Mesenchymal stem cell (in vitro differentiated cells and primary cell): Measurements from ENCODE around the gene PDGFC.

ENCODE experiments used
- DNase-seq: peaks from one replicate; pipeline ENCODE4 v3.0.0-alpha.2; 2013
- H2AFZ ChIP-seq: one replicate; pipeline ENCODE4 v1.6.1; 2013; ENCODE audit warnings: low read depth, mild to moderate bottlenecking, control low read depth, inconsistent platforms, low read length, moderate library complexity
- H2AK5ac ChIP-seq: 2 replicates; pipeline ENCODE4 v1.6.1; 2013; ENCODE audit warnings: low read length, moderate library complexity, mild to moderate bottlenecking, inconsistent platforms; ENCODE audit not compliant: severe bottlenecking
- H2BK120ac ChIP-seq: one replicate; pipeline ENCODE4 v1.6.1; 2013; ENCODE audit warnings: low read depth, mild to moderate bottlenecking, inconsistent platforms, low read length, moderate library complexity
- H2BK12ac ChIP-seq, 2 experiments: one replicate each; pipeline ENCODE4 v1.6.1; 2013; ENCODE audit warnings: inconsistent platforms in 2 of 2, low read length in 2 of 2, mild to moderate bottlenecking in 2 of 2, moderate library complexity in 2 of 2, control low read depth in 1 of 2
- H2BK15ac ChIP-seq: one replicate; pipeline ENCODE4 v1.6.1; 2013; ENCODE audit warnings: mild to moderate bottlenecking, low read depth, inconsistent platforms; ENCODE audit not compliant: poor library complexity, severe bottlenecking
- H2BK5ac ChIP-seq: 2 replicates; pipeline ENCODE4 v1.6.1; 2013; ENCODE audit warnings: low read depth, mild to moderate bottlenecking, low read length, control low read depth, inconsistent platforms; ENCODE audit not compliant: poor library complexity, severe bottlenecking
- H3K14ac ChIP-seq, 2 experiments: one replicate each; pipeline ENCODE4 v1.6.1; 2013; ENCODE audit warnings: inconsistent platforms in 2 of 2, low read length in 2 of 2, control low read depth in 1 of 2, mild to moderate bottlenecking in 1 of 2, moderate library complexity in 1 of 2
- H3K18ac ChIP-seq, 2 experiments: one replicate each; pipeline ENCODE4 v1.6.1; 2013; ENCODE audit warnings: inconsistent platforms in 2 of 2, low read length in 2 of 2, control low read depth in 1 of 2, low read depth in 1 of 2, mild to moderate bottlenecking in 1 of 2
- H3K23ac ChIP-seq, 2 experiments: one replicate each; pipeline ENCODE4 v1.6.1; 2013; ENCODE audit warnings: inconsistent platforms in 2 of 2, low read length in 2 of 2, mild to moderate bottlenecking in 2 of 2, moderate library complexity in 2 of 2, control low read depth in 1 of 2
- H3K27ac ChIP-seq: 2 replicates; pipeline ENCODE4 v1.5.1; 2013; ENCODE audit warnings: mild to moderate bottlenecking, moderate library complexity, low read length, control low read depth, inconsistent platforms; ENCODE audit not compliant: poor library complexity, severe bottlenecking
- H3K27me3 ChIP-seq, 2 experiments: 2 replicates each; pipeline versions ENCODE4 v1.6.1 to v1.7.0; 2013; ENCODE audit warnings: low read length in 2 of 2, mild to moderate bottlenecking in 2 of 2, moderate library complexity in 2 of 2, control low read depth in 1 of 2, inconsistent platforms in 1 of 2; ENCODE audit not compliant: control insufficient read depth in 1 of 2, insufficient read depth in 1 of 2
- H3K36me3 ChIP-seq, 2 experiments: 2 replicates each; pipeline versions ENCODE4 v1.6.1 to v1.7.0; 2013; ENCODE audit warnings: low read length in 2 of 2, control low read depth in 1 of 2, inconsistent platforms in 1 of 2, low read depth in 1 of 2, mild to moderate bottlenecking in 1 of 2; ENCODE audit not compliant: insufficient read depth in 2 of 2, control insufficient read depth in 1 of 2
- H3K4ac ChIP-seq, 2 experiments: one replicate each; pipeline ENCODE4 v1.6.1; 2013; ENCODE audit warnings: inconsistent platforms in 2 of 2, low read length in 2 of 2, mild to moderate bottlenecking in 2 of 2, moderate library complexity in 2 of 2, control low read depth in 1 of 2, low read depth in 1 of 2
- H3K4me1 ChIP-seq: 2 replicates; pipeline ENCODE4 v1.6.1; 2013; ENCODE audit warnings: low read depth, low read length, control low read depth; ENCODE audit not compliant: control insufficient read depth, insufficient read depth
- H3K4me2 ChIP-seq: 2 replicates; pipeline ENCODE4 v1.6.1; 2013; ENCODE audit warnings: low read length, mild to moderate bottlenecking, inconsistent platforms; ENCODE audit not compliant: poor library complexity, severe bottlenecking
- H3K4me3 ChIP-seq, 2 experiments: 2 replicates each; pipeline versions ENCODE4 v1.5.1 to v1.7.0; 2013; ENCODE audit warnings: low read length in 2 of 2, mild to moderate bottlenecking in 2 of 2, control low read depth in 1 of 2, low read depth in 1 of 2; ENCODE audit not compliant: insufficient read depth in 1 of 2
- H3K79me1 ChIP-seq: replicated peaks from 2 replicates; pipeline ENCODE4 v1.6.1; 2013; ENCODE audit warnings: mild to moderate bottlenecking, control low read depth, low read length, inconsistent platforms; ENCODE audit not compliant: poor library complexity, severe bottlenecking
- H3K9ac ChIP-seq: 2 replicates; pipeline ENCODE4 v1.7.0; 2013; ENCODE audit warnings: mild to moderate bottlenecking, low read length, moderate library complexity
- H3K9me3 ChIP-seq: 2 replicates; pipeline ENCODE4 v1.7.0; 2013; ENCODE audit warnings: mild to moderate bottlenecking, low read length; ENCODE audit not compliant: control insufficient read depth
- H4K8ac ChIP-seq: one replicate; pipeline ENCODE4 v1.6.1; 2013; ENCODE audit warnings: inconsistent platforms, mild to moderate bottlenecking, low read length, moderate library complexity
- H4K91ac ChIP-seq: one replicate; pipeline ENCODE4 v1.6.1; 2013; ENCODE audit warnings: mild to moderate bottlenecking, low read length, inconsistent platforms
- WGBS: methylation state at CpG from one replicate; pipeline ENCODE4 v1.1.7; 2013; ENCODE audit warnings: mixed read lengths; 5-methylcytosine and 5-hydroxymethylcytosine counted together

PDGFC gene

GRCh38 chr4:156803056-156803455, 168.5 kb downstream of the PDGFC start:
- no peaks in the 10 kb centered on the region for H3K9me3 ChIP-seq
- H3K14ac ChIP-seq = no peak overlapping the region
- no peak overlapping the region for H3K27ac ChIP-seq
- peaks cover 9% of the 10 kb centered on the region for H3K79me1 ChIP-seq
- no peak overlapping the region for H3K23ac ChIP-seq
- no peak overlapping the region for H2BK5ac ChIP-seq
- no peak for DNase-seq
- no peak overlapping the region for H2AFZ ChIP-seq
- H3K18ac ChIP-seq = peak overlapping the region in 1 of 2 experiments; percentile 76
- no peak overlapping the region for H2AK5ac ChIP-seq
- H3K9ac ChIP-seq = no peak overlapping the region
- no peak overlapping the region for H4K8ac ChIP-seq
- no peaks in the 10 kb centered on the region for H3K36me3 ChIP-seq
- H3K4ac ChIP-seq = no peak overlapping the region
- H2BK15ac ChIP-seq = no peak overlapping the region
- WGBS = 96% methylated on average over 2 of the region's 2 CpGs
- peak overlapping the region in 1 of 2 experiments; percentile 29 for H2BK12ac ChIP-seq
- no peaks in the 10 kb centered on the region for H3K4me1 ChIP-seq
- no peaks in the 10 kb centered on the region for H3K27me3 ChIP-seq
- no peak overlapping the region for H3K4me3 ChIP-seq
- H3K4me2 ChIP-seq = no peak overlapping the region
- H4K91ac ChIP-seq = no peak overlapping the region
- H2BK120ac ChIP-seq = no peak overlapping the region

- H3K23ac ChIP-seq = no peak overlapping the region
- H2AFZ ChIP-seq = no peak overlapping the region
- H3K18ac ChIP-seq = no peak overlapping the region
- H3K9ac ChIP-seq = no peak overlapping the region
- H2BK5ac ChIP-seq = no peak overlapping the region
- H3K4me1 ChIP-seq = no peaks in the 10 kb centered on the region
- H4K91ac ChIP-seq = no peak overlapping the region
- no peak overlapping the region for H2BK15ac ChIP-seq
- H3K4me3 ChIP-seq = no peak overlapping the region
- H3K14ac ChIP-seq = no peak overlapping the region
- no peak overlapping the region for H2AK5ac ChIP-seq
- no peak overlapping the region for H2BK12ac ChIP-seq
- peaks cover 0 to 4% of the 10 kb centered on the region in 2 experiments for H3K36me3 ChIP-seq
- DNase-seq = no peak
- H2BK120ac ChIP-seq = no peak overlapping the region
- H3K4ac ChIP-seq = no peak overlapping the region
- 60% methylated on average over 1 of the region's 1 CpG for WGBS
- H3K27me3 ChIP-seq = no peaks in the 10 kb centered on the region
- H3K27ac ChIP-seq = no peak overlapping the region
- no peaks in the 10 kb centered on the region for H3K9me3 ChIP-seq
- no peak overlapping the region for H3K4me2 ChIP-seq
- no peak overlapping the region for H4K8ac ChIP-seq
- H3K79me1 ChIP-seq = peaks cover 9% of the 10 kb centered on the region
Observed at GRCh38 chr4:156800463-156800862, 171.1 kb downstream of the PDGFC start.

GRCh38 chr4:156799121-156799589, 172.4 kb downstream of the PDGFC start:
- Histone ChIP-seq H4K8ac (no peak overlapping the region), H3K4me1 (no peaks in the 10 kb centered on the region), H3K4ac (no peak overlapping the region), H3K9me3 (no peaks in the 10 kb centered on the region), H2BK120ac (no peak overlapping the region), H4K91ac (no peak overlapping the region), H3K18ac (no peak overlapping the region), H2BK12ac (no peak overlapping the region), H3K14ac (no peak overlapping the region), H3K27ac (peak overlapping the region; percentile 3), H3K9ac (peak overlapping the region; percentile 25), H3K36me3 (peaks cover 0 to 4% of the 10 kb centered on the region in 2 experiments), H2AK5ac (no peak overlapping the region), H2BK15ac (no peak overlapping the region), H2AFZ (no peak overlapping the region), H3K27me3 (no peaks in the 10 kb centered on the region), H3K4me2 (no peak overlapping the region), H3K23ac (no peak overlapping the region), H3K79me1 (peaks cover 9% of the 10 kb centered on the region), H3K4me3 (no peak overlapping the region), H2BK5ac (no peak overlapping the region)
- WGBS = no CpG with 5 or more reads among the region's 1 CpG
- DNase-seq = peak; percentile 40

GRCh38 chr4:156798438-156798837, 173.2 kb downstream of the PDGFC start:
- H2BK5ac ChIP-seq = no peak overlapping the region
- no CpG with 5 or more reads among the region's 1 CpG for WGBS
- H3K4me3 ChIP-seq = no peak overlapping the region
- H3K4me1 ChIP-seq = no peaks in the 10 kb centered on the region
- H3K4me2 ChIP-seq = no peak overlapping the region
- DNase-seq = no peak
- H2BK120ac ChIP-seq = no peak overlapping the region
- H3K79me1 ChIP-seq = peaks cover 12% of the 10 kb centered on the region
- no peak overlapping the region for H3K18ac ChIP-seq
- no peak overlapping the region for H2BK12ac ChIP-seq
- H3K9ac ChIP-seq = peak overlapping the region; percentile 25
- no peak overlapping the region for H3K27ac ChIP-seq
- H3K27me3 ChIP-seq = no peaks in the 10 kb centered on the region
- H2BK15ac ChIP-seq = no peak overlapping the region
- H3K14ac ChIP-seq = no peak overlapping the region
- H4K91ac ChIP-seq = no peak overlapping the region
- H3K9me3 ChIP-seq = no peaks in the 10 kb centered on the region
- H3K4ac ChIP-seq = no peak overlapping the region
- H4K8ac ChIP-seq = no peak overlapping the region
- peaks cover 0 to 4% of the 10 kb centered on the region in 2 experiments for H3K36me3 ChIP-seq
- H2AK5ac ChIP-seq = no peak overlapping the region
- no peak overlapping the region for H2AFZ ChIP-seq
- H3K23ac ChIP-seq = no peak overlapping the region
